ENCODE measurements around the gene SLC6A16. TPM values are rescaled to one million over a fixed set of nuclear protein-coding genes. Genes with fewer than 3 reads are reported as not detected.

Gene SLC6A16
- total RNA-seq, 1 donor from 2014 or later: 1.5 TPM

GRCh38 chr19:49241769-49242168 lies 83.2 kb downstream of the SLC6A16 start:
- no peak for ATAC-seq (ENCODE audit: poor library complexity)
- intact Hi-C loops (cut with DNase I): no loop called here
- no peak for DNase-seq

Small RNA genes lying within 50 kb of the gene (microRNA-seq; reads per million reads assigned to microRNA genes)
- gene MIR4324: not detected

Other genes starting within 250 kb of the SLC6A16 start
- 105 TPM for gene SNRNP70, start 239.7 kb downstream of the SLC6A16 start, total RNA-seq
- 21.3 TPM for gene LIN7B, start 210.8 kb downstream of the SLC6A16 start, total RNA-seq
- gene C19orf73, start 206.0 kb downstream of the SLC6A16 start, total RNA-seq: 1.3 TPM
- 5.0 TPM for gene PPFIA3, start 205.6 kb downstream of the SLC6A16 start, total RNA-seq
- gene HRC, start 169.8 kb downstream of the SLC6A16 start, total RNA-seq: 878 TPM
- gene TRPM4, start 167.4 kb downstream of the SLC6A16 start, total RNA-seq: 24.8 TPM
- gene CD37, start 10.2 kb upstream of the SLC6A16 start, total RNA-seq: 4.0 TPM
- 57.9 TPM for gene TEAD2, start 37.2 kb upstream of the SLC6A16 start, total RNA-seq
- not detected for gene DKKL1, start 38.7 kb upstream of the SLC6A16 start, total RNA-seq
- gene KASH5, start 63.1 kb upstream of the SLC6A16 start, total RNA-seq: not detected
- gene PTH2, start 98.2 kb upstream of the SLC6A16 start, total RNA-seq: not detected
- gene GFY, start 100.2 kb upstream of the SLC6A16 start, total RNA-seq: not detected
- 1.8 TPM for gene SLC17A7, start 116.3 kb upstream of the SLC6A16 start, total RNA-seq
- gene PIH1D1, start 126.6 kb upstream of the SLC6A16 start, total RNA-seq: 28.1 TPM
- 10.8 TPM for gene ALDH16A1, start 128.0 kb upstream of the SLC6A16 start, total RNA-seq
- gene FLT3LG, start 149.0 kb upstream of the SLC6A16 start, total RNA-seq: 3.6 TPM
- gene RPL13A, start 162.4 kb upstream of the SLC6A16 start, total RNA-seq: 1,304 TPM
- 935 TPM for gene RPS11, start 171.2 kb upstream of the SLC6A16 start, total RNA-seq
- gene FCGRT, start 187.5 kb upstream of the SLC6A16 start, total RNA-seq: 98.8 TPM
- gene RCN3, start 202.8 kb upstream of the SLC6A16 start, total RNA-seq: 7.3 TPM

Measured in Right ventricle myocardium superior (tissue), 1 donor.